Liver (tissue), 9 donors: Measurements from ENCODE around the gene WIPF2. TPM values are rescaled to one million over a fixed set of nuclear protein-coding genes. Genes with fewer than 3 reads are reported as not detected.

Source experiments
- DNase-seq: peaks from one replicate; pipeline ENCODE4 v3.0.0-alpha.2; 2017; ENCODE audit warnings: low spot score
- H3K27ac ChIP-seq, 2 donors: one replicate each; pipeline ENCODE4 v1.7.0; 2013; ENCODE audit warnings: inconsistent platforms in 2 of 2, low read length in 2 of 2, control low read depth in 1 of 2, low read depth in 1 of 2, mild to moderate bottlenecking in 1 of 2
- H3K27me3 ChIP-seq, 4 donors: one replicate each; pipeline versions ENCODE4 v1.6.1 to v1.7.0; 2013; ENCODE audit warnings: low read length in 3 of 4, inconsistent platforms in 1 of 4, mild to moderate bottlenecking in 1 of 4, moderate library complexity in 1 of 4; ENCODE audit not compliant: control insufficient read depth in 4 of 4, insufficient read depth in 4 of 4
- H3K36me3 ChIP-seq, 4 donors: one replicate each; pipeline versions ENCODE4 v1.6.1 to v1.7.0; 2013; ENCODE audit warnings: low read length in 3 of 4, mild to moderate bottlenecking in 3 of 4, low read depth in 1 of 4, moderate library complexity in 1 of 4; ENCODE audit not compliant: control insufficient read depth in 4 of 4, insufficient read depth in 3 of 4
- H3K4me1 ChIP-seq, 4 donors: one replicate each; pipeline versions ENCODE4 v1.6.1 to v1.7.0; 2013; ENCODE audit warnings: low read length in 3 of 4, mild to moderate bottlenecking in 3 of 4, moderate library complexity in 1 of 4; ENCODE audit not compliant: control insufficient read depth in 4 of 4, insufficient read depth in 4 of 4
- H3K4me3 ChIP-seq, 3 donors: one replicate each; pipeline versions ENCODE4 v1.6.1 to v1.7.0; 2013; ENCODE audit warnings: low read length in 3 of 3, control low read depth in 1 of 3, low read depth in 1 of 3, mild to moderate bottlenecking in 1 of 3
- H3K9ac ChIP-seq, 2 donors: one replicate each; pipeline ENCODE4 v1.7.0; 2013; ENCODE audit warnings: low read length in 2 of 2, mild to moderate bottlenecking in 2 of 2, moderate library complexity in 2 of 2, control low read depth in 1 of 2, low read depth in 1 of 2
- H3K9me3 ChIP-seq, 4 donors: one replicate each; pipeline versions ENCODE4 v1.6.1 to v1.7.0; 2013; ENCODE audit warnings: low read length in 3 of 4; ENCODE audit not compliant: control insufficient read depth in 4 of 4
- ATF3 ChIP-seq: IDR thresholded peaks from 2 replicates; pipeline ENCODE4 v1.6.1; 2016; ENCODE audit warnings: antibody characterized with exemption
- CTCF ChIP-seq: fragments of 150-350 bp; IDR thresholded peaks from 2 replicates; pipeline ENCODE4 v1.5.1; 2017; ENCODE audit warnings: improper control_type of control experiment, low read depth, low read length; ENCODE audit not compliant: missing input control
- EGR1 ChIP-seq, 2 donors: IDR thresholded peaks; 2 replicates each; pipeline ENCODE4 v1.6.1; 2016 to 2018; ENCODE audit warnings: antibody characterized with exemption in 2 of 2, low read depth in 2 of 2
- FOXA1 ChIP-seq: IDR thresholded peaks from 2 replicates; pipeline ENCODE4 v1.6.1; 2016; ENCODE audit warnings: antibody characterized with exemption
- FOXA2 ChIP-seq: IDR thresholded peaks from 2 replicates; pipeline ENCODE4 v1.6.1; 2016; ENCODE audit warnings: antibody characterized with exemption
- GABPA ChIP-seq, 2 donors: IDR thresholded peaks in 1 of 2; conservative IDR thresholded peaks in 1 of 2; 2 replicates each; pipeline ENCODE4 v1.6.1; 2016; ENCODE audit warnings: antibody characterized with exemption in 2 of 2, mild to moderate bottlenecking in 1 of 2, moderate library complexity in 1 of 2
- HNF4A ChIP-seq, 2 donors: conservative IDR thresholded peaks; 2 replicates each; pipeline ENCODE4 v1.6.1; 2016; ENCODE audit warnings: antibody characterized with exemption in 2 of 2, mild to moderate bottlenecking in 2 of 2
- HNF4G ChIP-seq: IDR thresholded peaks from 2 replicates; pipeline ENCODE4 v1.6.1; 2016; ENCODE audit warnings: antibody characterized with exemption
- JUND ChIP-seq, 2 donors: IDR thresholded peaks; 2 replicates each; pipeline ENCODE4 v1.6.1; 2016; ENCODE audit warnings: antibody characterized with exemption in 2 of 2
- MAX ChIP-seq: IDR thresholded peaks from 2 replicates; pipeline ENCODE4 v1.6.1; 2016; ENCODE audit warnings: antibody characterized with exemption
- NR2F2 ChIP-seq: IDR thresholded peaks from 2 replicates; pipeline ENCODE4 v1.6.1; 2016; ENCODE audit warnings: antibody characterized with exemption
- RAD21 ChIP-seq, 2 donors: IDR thresholded peaks; 2 replicates each; pipeline ENCODE4 v1.6.1; 2016; ENCODE audit warnings: antibody characterized with exemption in 2 of 2, mild to moderate bottlenecking in 2 of 2
- RXRA ChIP-seq, 2 donors: IDR thresholded peaks; 2 replicates each; pipeline ENCODE4 v1.6.1; 2017 to 2018; ENCODE audit warnings: antibody characterized with exemption in 2 of 2, mild to moderate bottlenecking in 1 of 2
- SP1 ChIP-seq: IDR thresholded peaks from 2 replicates; pipeline ENCODE4 v1.6.1; 2018; ENCODE audit warnings: antibody characterized with exemption, mild to moderate bottlenecking
- TAF1 ChIP-seq: conservative IDR thresholded peaks from 2 replicates; pipeline ENCODE4 v1.6.1; 2016; ENCODE audit warnings: antibody characterized with exemption, mild to moderate bottlenecking
- YY1 ChIP-seq: IDR thresholded peaks from 2 replicates; pipeline ENCODE4 v1.6.1; 2016; ENCODE audit warnings: antibody characterized with exemption, mild to moderate bottlenecking
- WGBS: extraction: QIAGEN DNeasy Blood & Tissue Kit; methylation state at CpG from one replicate; pipeline ENCODE4 v1.1.7; 2013; 5-methylcytosine and 5-hydroxymethylcytosine counted together
- polyA plus RNA-seq, 2 donors: library from polyadenylated mRNA; stranded (reverse) in 1 of 2; unstranded in 1 of 2; fragments of 200-250 nt in 1 of 2; fragments of >200 nt in 1 of 2; fragmentation: Nextera tagmentation in 1 of 2; extraction: Ambion mirVana in 1 of 2; gene quantifications; one replicate each; pipeline versions ENCODE4 v1.2.1 to v1.2.3, GENCODE V29; 2013 to 2015
- total RNA-seq, 2 donors: library from RNA; depleted of rRNA; stranded (reverse); fragments of >200 nt; gene quantifications; one replicate each; pipeline ENCODE4 v1.2.3, GENCODE V29; 2014
- TF ChIP-seq, protein P1 (sequence below): IDR thresholded peaks from 2 replicates; pipeline ENCODE4 v1.6.1; 2016; ENCODE audit warnings: antibody characterized with exemption, mild to moderate bottlenecking
- TF ChIP-seq, protein P2 (sequence below): IDR thresholded peaks from 2 replicates; pipeline ENCODE4 v1.6.1; 2016; ENCODE audit warnings: antibody characterized with exemption
- donor health status: healthy.
- donor health status: healthy.
- donor health status: healthy.
- donor health status: healthy.
- donor health status: healthy.

WIPF2 gene
- total and polyA plus RNA-seq, 4 donors, result 4.4 to 5.6 (median 5.2) TPM

DNA sequence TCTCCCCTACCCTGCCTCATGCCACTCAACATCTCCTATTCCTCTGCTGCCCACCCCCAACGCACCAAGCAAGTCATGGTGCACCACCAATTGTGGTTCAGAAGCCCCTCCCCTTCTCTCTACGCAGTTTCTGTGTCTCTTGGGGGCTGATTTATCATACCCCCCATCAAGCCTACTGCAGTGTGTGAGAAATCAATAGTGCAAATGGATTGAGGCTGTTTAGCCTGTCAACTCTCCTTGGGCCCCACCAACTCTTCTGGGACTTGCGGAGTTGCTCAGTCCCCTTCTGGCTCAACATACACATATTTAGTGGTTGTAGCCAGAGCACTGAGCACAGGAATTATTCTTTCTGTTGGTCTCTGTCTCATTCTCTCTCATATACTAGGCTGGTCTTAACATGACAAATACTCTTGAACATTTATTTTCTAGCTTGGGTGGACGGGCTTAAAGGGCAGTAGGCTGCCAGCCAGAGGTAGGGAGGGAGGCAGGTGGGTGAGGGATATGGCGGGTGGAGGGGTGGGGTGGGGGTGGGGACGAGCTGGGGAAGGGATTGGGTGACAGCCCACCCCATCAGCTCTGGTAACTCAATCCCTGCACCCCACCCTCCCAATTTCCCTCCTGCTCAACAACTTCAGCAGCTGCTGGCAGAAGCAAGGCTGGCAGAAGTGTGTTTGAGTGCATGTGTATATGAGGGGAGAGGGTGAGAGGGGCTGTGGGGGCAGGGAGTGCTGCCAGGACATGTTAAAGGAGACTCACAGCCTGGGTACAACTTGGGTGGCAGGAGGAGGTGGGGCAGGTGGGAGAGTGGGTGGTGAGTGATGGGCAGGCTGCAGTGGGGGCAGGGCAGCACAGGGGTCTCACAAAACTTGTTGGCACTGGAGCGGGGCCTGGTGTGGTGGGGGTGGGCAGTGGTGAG is 94.8 kb downstream of the WIPF2 start:
- H3K9ac ChIP-seq, result no peak overlapping the region
- H3K27me3 ChIP-seq, result no peaks in the 10 kb centered on the region
- 54% methylated on average over 7 of the region's 7 CpGs for WGBS
- TF ChIP-seq SP1 (no peak), TAF1 (no peak), MAX (no peak), NR2F2 (no peak), JUND (IDR thresholded peaks at IDR 0.05) (no peak), GABPA (IDR thresholded peaks at IDR 0.05 in 1 of 2, conservative IDR thresholded peaks at IDR 0.05 in 1 of 2) (no peak), FOXA1 (no peak), HNF4G (no peak), YY1 (no peak), EGR1 (IDR thresholded peaks at IDR 0.05; ENCODE audit: low read depth in 2 of 2) (no peak), FOXA2 (no peak), ATF3 (no peak), RAD21 (IDR thresholded peaks at IDR 0.05) (no peak), RXRA (IDR thresholded peaks at IDR 0.05) (no peak), CTCF (no peak), HNF4A (conservative IDR thresholded peaks at IDR 0.05) (no peak)
- TF ChIP-seq, protein P1, sequence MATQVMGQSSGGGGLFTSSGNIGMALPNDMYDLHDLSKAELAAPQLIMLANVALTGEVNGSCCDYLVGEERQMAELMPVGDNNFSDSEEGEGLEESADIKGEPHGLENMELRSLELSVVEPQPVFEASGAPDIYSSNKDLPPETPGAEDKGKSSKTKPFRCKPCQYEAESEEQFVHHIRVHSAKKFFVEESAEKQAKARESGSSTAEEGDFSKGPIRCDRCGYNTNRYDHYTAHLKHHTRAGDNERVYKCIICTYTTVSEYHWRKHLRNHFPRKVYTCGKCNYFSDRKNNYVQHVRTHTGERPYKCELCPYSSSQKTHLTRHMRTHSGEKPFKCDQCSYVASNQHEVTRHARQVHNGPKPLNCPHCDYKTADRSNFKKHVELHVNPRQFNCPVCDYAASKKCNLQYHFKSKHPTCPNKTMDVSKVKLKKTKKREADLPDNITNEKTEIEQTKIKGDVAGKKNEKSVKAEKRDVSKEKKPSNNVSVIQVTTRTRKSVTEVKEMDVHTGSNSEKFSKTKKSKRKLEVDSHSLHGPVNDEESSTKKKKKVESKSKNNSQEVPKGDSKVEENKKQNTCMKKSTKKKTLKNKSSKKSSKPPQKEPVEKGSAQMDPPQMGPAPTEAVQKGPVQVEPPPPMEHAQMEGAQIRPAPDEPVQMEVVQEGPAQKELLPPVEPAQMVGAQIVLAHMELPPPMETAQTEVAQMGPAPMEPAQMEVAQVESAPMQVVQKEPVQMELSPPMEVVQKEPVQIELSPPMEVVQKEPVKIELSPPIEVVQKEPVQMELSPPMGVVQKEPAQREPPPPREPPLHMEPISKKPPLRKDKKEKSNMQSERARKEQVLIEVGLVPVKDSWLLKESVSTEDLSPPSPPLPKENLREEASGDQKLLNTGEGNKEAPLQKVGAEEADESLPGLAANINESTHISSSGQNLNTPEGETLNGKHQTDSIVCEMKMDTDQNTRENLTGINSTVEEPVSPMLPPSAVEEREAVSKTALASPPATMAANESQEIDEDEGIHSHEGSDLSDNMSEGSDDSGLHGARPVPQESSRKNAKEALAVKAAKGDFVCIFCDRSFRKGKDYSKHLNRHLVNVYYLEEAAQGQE, result no peak
- TF ChIP-seq, protein P2, sequence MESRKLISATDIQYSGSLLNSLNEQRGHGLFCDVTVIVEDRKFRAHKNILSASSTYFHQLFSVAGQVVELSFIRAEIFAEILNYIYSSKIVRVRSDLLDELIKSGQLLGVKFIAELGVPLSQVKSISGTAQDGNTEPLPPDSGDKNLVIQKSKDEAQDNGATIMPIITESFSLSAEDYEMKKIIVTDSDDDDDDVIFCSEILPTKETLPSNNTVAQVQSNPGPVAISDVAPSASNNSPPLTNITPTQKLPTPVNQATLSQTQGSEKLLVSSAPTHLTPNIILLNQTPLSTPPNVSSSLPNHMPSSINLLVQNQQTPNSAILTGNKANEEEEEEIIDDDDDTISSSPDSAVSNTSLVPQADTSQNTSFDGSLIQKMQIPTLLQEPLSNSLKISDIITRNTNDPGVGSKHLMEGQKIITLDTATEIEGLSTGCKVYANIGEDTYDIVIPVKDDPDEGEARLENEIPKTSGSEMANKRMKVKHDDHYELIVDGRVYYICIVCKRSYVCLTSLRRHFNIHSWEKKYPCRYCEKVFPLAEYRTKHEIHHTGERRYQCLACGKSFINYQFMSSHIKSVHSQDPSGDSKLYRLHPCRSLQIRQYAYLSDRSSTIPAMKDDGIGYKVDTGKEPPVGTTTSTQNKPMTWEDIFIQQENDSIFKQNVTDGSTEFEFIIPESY, result no peak
- no peak for DNase-seq
- H3K4me1 ChIP-seq, result peaks cover 42 to 87% (median 74%) of the 10 kb centered on the region in 4 donors
- H3K27ac ChIP-seq, result peak overlapping the region; percentile 19 to 63
- no peak overlapping the region for H3K4me3 ChIP-seq
- no peaks in the 10 kb centered on the region for H3K36me3 ChIP-seq
- H3K9me3 ChIP-seq, result no peaks in the 10 kb centered on the region
